HG03095 (cell line): Measurements from ENCODE around the gene GPR4.
A peak's percentile ranks its signal among the peaks of the same experiment; 100 is the strongest.

Source experiments
- ATAC-seq: cut with Tn5 transposase; IDR thresholded peaks from one replicate; pipeline ENCODE4 v1.9.1; 2021; ENCODE audit warnings: moderate library complexity; ENCODE audit not compliant: unreplicated experiment

The GPR4 gene

DNA sequence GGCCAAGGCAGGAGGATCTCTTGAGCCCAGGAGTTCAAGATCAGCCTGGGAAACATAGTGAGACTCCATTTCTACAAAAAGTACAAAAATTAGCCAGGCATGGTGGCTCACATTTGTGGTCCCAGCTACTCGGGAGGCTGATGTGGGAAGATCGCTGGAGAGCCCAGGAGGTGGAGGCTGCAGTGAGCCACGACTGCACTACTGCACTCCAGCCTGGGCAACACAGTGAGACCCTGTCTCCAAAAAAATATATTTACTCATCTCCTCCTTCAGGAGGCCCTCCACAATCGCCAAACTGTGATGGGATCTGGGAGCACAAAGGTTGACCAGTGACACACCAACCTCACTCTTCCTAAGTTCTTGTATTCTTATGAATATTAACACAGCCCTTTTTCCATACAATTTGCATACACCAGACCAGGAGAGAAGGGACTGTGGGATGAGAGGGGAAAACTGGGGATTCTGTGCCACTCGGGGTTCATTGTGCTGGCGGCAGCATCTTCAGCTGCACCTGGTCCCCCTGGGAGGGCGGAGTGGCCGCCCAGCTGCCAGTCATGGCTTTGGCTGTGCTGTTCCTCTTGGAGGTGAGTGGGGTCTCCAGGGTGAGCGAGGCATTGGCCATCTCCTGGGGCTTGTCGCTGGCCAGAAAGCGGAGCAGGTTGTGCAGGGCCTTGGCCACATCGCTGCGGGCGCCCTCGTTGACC, 11.6 kb downstream of the GPR4 start:
- no peak for ATAC-seq

DNA sequence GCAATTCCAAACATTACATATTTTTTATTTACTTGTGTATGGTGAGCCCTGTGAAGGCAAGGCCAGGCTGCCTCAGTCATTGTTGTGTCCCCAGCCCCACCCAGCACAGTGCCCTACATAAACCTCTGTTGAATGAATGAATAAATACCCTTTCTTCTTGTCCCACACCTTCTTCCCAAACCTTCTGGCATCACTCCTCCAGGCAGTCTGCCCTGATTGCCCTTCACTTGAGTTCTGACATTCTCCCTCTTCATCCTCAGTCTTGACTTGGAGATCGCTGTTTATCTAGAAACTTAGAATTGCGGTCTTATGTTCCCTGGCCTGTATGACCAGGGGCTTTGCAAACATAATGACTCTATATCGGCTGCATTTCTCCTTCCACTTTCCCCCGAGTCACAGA, 12.2 kb downstream of the GPR4 start:
- ATAC-seq: no peak

DNA sequence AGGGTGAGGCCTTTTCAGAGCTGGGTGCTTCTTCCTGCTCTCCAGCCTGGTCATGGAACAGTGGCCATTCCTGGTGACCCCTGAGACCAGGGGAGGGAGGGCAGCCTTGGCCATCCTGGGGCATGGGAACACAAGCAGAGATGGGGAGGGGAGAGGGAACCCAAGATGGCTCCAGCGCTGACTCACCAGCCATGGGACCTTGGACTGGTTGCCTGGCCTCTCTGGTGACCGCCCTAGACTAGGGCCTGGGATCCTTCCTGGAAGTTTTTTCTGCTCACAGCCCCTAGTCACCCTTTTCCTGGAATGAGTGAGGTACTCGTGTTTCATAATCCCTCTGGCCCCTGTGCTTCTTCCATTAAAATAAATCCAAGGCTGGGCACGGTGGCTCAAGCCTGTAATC, 14.1 kb downstream of the GPR4 start:
- no peak for ATAC-seq

DNA sequence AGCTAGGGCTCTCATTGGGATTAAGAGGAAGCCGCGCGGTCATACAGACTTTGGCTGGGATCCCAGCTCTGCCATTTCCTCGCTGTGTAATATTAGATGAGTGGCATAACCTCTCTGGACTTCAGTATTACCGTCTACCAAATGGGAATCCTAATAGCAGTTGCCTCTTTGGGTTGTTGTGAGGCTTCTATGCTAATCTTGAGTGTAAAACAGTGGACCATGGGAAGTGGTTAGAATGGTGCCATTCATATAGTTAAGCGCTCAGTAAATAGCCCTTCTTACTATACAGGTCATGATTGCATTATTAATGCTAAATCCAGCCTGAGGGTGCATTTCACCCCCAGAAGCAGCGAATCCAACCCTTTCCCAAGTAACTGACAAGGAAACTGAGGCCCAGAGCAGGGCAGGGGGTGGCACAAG, 16.8 kb downstream of the GPR4 start:
- ATAC-seq: no peak

DNA sequence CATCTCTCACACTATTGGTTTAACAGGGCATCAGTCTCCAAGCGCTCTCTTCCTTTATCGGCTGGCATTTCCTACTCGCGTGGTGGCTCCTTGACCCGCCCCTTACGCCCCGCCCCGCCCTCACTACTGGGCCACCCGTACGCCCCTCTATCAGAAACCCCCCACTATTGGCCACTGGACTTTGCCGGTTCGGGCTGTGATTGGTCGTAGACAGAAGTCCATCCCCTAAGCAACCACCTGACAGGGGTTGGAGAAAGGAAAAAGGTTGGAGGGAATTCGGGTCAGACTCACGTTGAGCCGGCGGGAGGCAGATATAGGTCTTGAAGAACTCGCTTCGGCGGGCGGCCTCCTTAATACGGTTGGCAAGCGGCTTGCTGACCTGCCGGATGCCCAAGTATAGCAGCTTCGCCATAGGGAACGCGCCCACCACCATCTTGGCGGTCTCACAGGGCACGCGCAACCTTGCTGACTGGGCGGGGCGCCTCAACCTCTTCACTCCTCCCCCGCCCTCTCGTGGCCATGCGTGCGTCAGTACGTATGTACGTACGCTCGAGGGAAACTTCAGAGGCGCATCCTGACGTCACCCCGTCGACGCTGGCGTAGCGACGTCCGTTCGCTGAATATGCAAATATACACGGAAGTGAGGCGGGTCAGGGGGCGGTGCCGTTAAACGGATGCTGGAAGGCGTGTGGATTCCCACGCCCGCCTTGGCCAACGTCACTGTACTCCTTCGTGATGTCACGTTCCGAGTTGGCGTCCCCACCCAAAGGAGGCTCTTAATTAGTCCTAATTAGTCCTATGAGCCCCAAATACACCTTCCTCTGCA, 17.5 kb downstream of the GPR4 start, which contains the start of gene OPA3:
TSS of gene OPA3 (minus strand) at position 471 of the 826 bp plus-strand sequence. CDS start at position 433, 38 bp downstream.
- peak; percentile 82 for ATAC-seq

DNA sequence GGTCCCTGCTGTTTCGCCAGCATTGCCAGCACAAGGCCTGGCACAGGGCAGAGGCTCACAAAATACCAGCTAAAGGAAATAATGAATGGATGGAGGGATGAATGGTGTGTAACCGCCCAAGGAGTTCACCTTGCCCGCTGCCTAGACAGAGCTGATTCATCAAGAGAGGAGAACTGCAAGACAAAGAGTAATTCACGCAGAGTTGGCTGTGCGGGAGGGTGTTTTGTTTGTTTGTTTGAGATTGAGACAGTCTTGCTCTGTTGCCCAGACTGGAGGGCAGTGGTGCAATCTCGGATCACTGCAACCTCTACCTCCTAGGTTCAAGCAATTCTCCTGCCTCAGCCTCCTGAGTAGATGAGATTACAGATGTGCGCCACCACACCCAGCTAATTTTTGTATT, 20.4 kb downstream of the GPR4 start:
- no peak for ATAC-seq

DNA sequence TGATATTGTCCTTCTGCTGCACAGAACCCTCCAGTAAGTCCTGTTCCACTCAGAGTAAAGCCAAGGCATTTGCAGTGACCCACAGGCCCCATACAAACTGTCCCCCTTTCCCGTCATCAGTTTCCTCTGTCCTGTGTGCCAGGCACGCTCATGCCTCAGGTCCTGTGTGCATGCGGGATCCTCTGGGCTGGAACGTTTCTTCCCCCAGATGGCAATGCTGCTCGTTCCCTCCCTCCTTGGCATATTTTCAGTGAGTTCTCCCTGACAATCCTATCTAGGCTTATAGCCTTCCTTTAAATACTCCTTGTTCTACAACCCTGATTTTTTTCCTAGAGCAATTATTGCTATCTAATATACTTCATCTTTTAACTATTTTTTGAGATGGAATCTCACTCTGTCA, 23.2 kb downstream of the GPR4 start:
- no peak for ATAC-seq

DNA sequence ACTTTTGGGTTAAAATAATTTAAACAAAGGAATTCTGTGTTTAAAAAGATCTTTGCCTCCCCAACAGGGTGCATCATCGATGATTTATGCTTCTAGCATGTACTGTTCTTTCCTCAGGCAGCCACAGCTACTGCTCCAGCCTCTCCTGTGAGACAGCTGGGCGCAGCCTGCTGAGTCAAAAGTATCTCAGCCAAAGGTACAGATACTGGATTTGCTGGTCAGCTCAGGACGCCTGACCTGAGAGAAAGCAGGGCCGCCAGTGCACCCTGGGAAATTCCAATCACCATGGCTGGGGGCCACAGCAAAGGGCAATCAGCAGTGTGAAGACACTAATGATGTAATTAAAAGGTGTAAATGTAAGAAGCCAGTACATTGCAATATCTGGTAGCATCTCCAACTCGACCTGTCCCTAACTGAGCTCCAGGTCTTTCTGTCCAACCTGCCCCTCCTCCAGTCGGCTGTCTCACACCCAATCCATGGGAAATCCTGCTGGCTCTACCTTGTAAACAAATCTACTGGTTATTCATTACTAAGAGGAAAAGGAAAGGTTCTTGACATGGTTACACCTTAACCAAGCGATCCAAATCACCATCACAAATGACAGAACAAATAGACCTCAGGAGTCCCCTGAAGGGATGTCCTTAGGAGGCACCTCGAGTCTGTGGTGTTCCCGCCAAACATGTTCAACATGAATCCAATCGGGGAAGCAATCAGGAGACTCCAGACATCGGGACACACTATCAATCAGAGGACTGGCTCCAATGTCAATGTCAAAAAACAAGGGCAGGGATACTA, 24.7 kb downstream of the GPR4 start:
- ATAC-seq: no peak

DNA sequence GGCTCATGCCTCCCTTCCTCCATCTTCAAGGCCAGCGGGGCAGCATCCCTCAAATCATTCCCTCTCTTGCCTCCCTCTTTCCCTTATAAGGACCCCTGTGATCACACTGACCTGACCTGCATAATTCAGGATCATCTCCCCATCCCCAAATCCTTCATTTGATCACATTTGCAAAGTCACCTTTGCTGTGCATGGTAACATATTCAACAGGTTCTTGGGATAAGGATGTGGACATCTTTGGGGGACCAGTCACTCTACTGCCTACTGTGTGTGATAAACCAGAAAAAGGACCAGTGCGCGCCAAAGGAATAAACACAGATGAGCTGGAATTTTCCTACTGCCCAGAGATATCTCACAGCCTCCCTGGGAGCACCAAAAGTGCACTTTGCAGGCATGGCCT, 25.3 kb downstream of the GPR4 start:
- ATAC-seq: no peak

DNA sequence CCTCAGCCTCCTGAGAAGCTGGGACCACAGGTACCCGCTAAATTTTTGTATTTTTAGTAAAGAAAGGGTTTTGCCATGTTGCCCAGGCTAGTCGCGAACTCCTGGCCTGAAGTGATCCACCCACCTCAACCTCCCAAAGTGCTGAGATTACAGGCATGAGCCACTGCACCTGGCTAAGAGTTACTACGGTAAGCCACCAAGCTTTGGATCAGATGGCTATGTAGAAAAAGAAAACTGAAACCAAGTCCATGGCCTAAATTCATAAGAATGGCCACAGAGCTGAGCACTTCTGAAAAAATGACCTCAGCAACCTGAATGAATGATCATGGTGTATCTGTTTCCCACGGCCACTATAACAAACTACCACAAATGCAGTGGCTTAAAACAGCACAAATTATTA, 26.8 kb downstream of the GPR4 start:
- ATAC-seq: no peak

DNA sequence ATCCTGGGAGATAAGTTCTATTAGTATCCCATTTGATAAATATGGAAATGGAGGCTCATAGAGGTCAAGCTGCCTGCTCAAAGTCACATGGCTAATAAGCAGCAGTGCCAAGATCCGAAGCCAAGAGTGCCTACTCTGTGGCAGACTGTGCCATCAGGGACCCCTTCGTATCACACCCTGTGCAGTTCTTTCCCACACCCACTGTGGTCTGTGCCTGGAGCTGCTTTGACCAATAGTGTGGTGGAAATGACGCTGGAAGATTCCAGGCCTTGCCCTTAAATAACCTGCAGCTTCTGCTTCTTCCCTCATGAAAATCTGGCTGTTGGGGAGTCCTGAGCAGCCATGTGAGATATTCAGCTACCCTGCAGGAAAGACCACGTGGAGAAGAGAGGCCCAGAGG, 27.5 kb downstream of the GPR4 start:
- ATAC-seq: no peak

DNA sequence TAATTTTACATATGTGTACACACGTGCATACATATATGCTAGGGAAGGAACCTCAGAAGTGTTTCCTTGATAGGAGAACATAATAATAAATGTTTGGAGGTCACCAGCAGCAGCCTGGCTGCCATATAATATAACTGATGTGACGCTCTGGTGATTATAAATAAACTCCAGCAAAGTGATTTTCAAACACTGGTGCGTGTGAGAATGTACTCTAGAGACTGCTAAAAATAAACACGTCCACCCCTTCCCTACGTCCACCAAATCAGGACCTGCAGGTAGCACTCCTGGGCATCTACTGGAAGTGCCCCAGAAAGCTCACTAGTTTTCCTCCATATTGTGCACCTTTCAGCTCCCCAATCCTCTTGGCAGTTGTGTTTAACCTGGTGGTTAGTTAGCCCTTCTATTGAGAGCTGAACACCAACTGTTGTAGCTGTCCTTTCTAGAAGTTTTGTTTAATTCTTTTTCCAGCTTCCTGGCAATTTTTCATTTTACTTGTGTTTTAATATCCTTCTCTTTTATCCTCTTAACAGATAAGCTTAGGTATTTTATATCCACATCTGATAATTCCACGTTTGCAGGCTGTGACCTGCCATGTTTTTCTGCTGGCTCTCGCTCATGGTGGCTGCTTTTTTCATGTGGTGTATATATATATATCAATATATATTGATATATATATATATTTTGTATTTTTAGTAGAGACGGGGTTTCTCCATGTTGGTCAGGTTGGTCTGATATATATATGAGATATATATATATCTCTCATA, 30.4 kb downstream of the GPR4 start:
- ATAC-seq: no peak

DNA sequence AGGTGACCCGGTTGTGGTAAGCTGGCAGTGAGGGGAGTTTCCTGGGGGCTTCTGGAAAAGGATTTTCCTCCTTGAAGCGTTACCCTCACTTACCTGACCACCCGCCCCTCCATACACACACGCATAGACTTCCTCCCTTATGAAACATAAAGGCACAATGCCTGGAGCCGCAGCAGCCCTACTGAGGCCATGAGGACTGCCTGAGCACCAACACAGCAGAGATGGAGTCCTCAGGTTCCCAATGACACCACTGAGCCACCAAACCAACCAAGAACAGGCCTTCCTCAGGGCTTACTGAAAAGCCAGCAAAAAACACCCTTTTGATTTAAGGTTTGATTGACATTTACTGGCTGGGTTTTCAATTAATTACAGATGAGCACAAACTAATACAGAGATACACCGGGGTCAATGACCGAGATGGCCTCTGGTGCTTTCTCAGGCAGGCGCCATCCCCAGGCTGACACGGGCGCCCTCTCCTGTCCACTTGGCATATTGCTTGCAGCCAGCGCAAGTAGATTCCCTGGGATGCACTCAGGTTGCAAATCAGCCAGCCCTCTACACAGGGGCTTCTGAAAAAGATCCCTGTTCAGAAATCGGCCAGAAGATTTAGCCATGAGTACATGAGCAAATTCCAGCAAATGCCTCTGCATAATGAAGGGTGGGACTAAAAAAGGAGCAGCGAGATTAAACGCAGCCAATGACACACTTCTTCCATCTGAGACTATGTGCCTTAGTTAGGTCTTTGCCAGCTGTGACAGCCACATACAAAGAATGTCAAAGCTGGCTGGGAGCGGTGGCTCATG, 32.2 kb downstream of the GPR4 start:
- ATAC-seq: no peak

DNA sequence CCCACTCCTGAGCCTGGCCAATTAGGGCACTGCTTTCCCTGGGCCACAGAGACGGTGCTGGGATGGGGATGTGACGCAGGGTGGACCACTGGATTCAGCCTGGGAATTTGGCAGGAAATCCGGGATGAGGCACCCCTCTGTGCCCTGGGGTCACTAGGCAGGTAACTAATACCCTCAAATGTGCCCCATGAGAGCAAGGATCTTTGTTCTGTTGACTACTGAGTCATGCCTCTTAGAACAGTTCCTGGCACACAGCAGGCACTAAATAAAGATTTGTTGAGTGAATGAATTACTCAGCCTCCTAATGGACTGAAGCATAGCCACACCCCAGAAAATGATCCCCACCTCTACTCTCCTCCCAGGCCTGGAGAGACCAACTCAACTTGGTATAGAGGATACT, 33.3 kb downstream of the GPR4 start:
- ATAC-seq: no peak

DNA sequence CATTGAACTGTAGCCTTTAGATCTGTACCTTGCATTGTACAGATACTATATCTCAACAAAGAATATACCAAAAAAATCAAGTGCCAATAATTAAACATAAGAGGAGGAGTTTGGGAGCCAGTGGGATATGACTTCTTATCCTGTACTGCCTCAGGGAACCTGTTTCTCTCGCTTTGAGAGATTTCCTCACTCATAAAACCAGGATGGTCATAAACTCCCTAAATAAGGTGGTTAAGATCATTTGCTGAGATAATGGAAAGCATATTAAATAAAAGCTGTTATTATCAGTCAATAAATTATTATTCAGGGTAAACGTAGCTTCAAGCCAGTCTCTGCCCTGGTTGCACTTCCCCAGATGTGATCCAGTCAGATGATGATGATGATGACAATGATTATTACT, 34.4 kb downstream of the GPR4 start:
- ATAC-seq: no peak

DNA sequence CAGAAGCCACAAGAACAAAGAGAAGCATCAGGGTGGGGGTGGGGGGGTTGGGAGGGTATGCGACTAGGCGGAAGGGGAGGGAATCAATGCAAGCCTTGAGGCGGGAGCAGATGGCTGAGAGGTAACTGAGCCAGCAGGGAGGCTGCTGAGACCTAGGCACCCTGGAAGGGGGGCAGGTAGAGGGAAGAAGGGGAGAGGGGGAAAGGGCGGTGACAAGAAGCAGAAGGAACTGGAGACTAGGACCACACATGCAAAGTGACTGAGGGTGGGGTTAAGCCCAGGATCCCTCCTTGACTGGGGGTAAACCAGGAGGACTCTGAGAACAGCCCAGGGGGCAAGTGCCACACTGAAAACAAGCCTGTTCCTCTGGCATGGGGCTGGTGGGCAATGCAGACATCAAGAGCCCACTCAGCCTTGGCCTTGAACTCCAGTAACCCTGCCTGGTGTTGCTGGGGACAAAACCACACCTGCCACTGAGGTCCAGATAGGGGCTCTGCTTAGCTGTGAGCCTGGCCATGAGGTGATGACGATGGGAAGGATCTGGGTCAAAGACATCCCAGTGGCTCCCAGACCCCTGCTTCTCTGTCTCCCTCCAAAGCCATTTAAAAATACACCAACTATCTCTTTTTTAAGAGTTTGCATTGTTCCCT, 37.8 kb downstream of the GPR4 start:
- no peak for ATAC-seq

DNA sequence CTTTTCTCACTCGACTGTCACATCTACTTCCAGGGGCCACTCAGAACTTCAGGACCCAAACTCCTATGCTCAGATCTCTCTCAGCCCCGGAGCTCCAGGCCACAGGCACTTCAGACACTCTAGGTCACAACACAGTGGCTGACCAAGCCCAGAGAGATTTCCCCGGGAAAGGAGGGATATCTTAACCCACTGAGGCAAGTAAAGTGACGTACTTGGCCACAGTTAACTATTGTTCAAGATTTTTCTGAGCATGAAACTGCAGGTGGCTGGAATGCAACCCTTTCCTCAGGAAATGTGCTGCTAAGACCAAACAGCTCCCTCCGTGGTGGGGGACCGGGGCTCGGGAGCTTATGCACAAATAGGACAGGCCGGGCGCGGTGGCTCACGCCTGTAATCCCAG, 41.3 kb downstream of the GPR4 start:
- ATAC-seq: no peak

DNA sequence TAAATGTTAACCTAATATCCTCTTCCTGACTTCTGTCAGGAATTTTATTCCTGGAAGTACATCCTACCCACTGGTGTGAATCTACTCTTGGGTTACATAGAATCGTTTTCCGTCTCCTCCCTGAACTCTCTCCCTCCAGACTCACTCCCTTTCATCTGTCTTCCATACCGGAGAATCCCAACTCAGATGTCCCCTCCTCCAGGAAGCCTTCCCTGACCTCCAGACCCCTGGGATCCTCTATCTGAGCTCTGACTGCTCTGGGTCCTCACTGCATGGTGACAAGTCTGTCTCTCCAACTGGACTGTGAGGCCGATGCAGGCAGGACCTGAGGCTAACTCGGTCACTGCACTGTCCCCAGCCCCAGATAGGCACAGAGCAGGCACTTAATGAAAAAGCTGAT, 42.0 kb downstream of the GPR4 start:
- ATAC-seq: no peak

DNA sequence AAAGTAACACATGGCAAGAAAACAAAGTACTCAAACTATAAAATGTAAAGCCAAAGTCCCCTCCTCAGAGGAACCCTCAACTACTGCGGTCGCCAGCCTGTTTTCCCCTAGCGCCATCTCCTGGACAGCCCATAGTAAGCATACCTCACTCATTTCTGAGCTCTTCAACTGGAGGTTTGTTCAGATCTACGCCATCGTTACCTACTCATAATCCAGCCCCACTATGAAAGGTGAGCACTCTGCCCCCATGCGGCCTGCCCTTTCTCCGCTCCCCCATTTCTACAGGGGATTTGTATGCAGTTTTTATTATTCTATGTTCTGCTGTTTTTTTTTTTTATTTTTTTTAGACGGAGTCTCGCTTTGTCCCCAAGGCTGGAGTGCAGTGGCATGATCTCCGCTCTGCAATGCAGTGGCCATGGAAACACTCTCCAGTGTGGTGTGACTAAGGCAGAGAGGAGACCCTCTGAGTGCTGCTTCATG, 43.6 kb downstream of the GPR4 start:
- ATAC-seq: no peak
